ENCODE results near the gene SORCS2.
"Not testable (repeated sequence)": the region's sequence is repeated elsewhere in the genome, so short reads cannot be mapped to it uniquely, and the experiment has no call there.

SORCS2 gene

DNA sequence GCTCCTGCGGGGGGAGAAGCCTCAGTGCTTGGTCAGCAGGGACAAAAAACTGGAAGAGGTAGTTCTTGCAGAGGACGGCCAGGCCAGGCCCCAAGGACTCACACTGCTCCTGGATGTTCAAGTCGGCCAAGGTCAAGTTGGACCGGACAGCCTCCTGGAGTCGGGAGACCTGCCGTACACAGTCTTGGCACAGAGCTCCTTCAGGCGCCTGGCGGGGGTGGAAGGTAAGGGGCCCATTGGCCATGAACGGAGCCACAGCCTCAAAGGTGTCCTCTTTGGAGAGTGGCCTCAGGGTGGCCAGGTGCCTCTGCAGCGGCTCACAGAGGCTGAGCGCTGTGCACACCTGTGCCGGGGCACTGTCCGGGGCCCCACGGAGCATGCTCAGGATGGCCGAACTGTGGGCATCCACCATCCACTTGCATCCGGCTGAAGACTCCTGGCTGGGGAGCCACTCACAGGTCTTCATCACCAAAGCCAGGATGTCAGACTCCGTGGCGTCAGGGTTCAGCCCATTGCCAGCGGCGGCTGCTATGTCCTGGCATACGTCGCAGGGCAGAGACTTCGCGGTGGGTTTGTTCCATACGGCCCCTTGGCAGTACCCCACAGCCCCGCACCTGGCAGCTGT lies 241.9 kb downstream of the SORCS2 start:
- DNase-seq = no peak

DNA sequence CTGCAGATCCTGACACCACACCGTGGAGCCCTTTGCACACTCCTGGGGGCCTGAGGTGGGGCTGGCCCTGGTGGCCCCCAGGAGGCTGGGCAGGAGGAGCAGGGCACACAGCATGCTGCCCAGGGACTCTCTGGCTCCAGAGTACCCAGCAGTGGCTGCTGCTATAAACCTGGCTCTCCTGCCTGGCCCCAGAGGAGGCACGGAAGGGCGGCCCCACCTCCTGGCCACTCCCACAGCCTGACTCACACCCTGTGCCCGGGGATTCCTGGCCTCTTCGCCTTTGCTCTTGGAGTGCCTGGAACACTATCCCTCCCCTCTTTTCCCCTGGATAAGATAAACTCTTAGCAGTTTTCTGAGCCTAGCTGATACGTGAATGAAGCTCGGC lies 242.4 kb downstream of the SORCS2 start, which contains the start of gene PSAPL1:
PSAPL1 (minus strand) TSS at position 165 of the 385 bp plus-strand sequence; CDS start at position 114, 51 bp downstream.
- DNase-seq = peak; percentile 22 to 55 (median 33)

DNA sequence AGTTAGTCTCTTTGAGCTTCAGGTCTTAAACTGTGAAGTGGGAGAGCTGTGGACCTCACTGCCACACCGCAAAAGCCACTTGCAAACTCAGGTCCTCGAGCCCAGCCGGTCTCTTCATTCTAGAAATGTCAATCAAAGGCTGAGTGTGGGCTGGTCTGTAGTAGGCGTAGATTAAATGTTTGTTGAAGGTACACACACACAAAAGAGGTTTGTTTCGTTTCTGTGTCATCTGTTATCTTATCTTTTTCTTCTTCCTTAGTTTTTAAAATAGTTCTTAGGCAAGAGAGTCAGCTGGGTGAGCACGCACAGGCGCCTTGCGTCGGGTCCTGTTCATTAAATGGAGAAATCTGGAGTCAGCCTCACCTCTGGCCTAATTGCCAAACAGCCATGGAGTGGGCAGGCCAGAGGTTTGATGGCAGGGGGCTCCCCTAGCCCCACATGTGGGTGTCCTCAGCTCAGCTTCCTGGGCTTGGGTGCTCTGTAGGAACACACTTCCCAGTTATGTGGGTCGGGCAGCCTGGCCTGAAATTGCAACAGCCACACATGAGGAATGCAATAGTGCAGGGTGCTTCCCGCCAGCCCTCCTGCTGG lies 243.2 kb downstream of the SORCS2 start:
- DNase-seq = peak; percentile 9 to 41 (median 25)

DNA sequence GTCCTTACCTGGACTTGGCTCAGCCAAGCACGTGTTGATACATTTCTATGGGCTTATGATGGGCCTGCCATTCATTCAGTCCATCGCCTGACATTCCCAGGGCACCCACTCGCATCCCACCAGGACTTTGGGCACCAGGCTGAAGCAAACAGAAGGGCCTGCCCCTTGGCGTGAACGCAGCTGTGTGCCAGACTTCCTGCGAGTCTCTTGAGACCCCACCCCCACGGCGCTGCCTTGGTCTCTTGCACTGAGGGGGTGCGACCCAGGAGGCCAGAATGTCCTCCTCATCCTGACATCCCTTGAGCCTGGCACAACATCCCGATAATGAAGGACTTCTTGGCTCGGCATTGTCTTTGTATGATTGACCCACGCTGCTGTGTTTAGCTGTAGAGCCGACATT lies 243.9 kb downstream of the SORCS2 start:
- DNase-seq = no peak

DNA sequence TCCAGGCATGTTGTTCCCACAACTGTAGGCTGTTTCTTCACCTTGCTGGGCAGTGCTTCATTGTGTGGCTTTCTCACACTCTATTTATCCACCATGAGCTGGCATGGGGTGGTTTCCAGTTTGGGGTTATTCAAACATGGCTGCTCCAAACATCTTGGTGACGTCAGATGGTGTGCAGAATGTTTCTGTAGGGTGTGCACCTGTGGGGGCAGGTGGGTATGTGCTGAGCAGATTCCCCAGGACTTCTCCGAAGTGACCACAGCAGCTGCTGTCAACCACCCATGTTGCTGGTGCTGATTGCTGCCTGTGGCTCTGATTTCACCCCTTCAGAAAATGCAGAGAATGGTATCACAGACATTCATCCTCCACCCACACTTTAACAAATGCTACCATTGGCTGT lies 247.4 kb downstream of the SORCS2 start:
- no peak for DNase-seq

DNA sequence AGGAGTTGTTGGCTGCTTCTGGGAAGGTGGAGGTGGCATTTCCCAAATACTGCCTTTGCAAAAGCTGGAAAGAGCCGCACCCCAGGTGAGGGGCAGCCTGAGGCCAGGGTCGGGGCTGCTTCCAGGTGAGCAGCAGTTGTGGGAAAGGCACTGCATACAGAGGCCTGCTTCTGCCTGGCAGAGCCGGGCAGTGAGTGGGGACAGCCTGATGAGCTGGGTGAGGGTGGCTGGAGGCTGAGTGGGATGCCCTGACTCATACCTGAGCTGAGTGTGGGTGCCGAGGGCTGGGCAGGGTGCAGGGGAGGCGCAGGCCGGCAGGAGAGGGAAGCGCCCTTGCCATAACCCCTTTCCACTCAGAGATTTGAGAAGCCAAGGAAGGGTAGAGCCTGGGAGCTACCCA lies 248.9 kb downstream of the SORCS2 start:
- no peak for DNase-seq

DNA sequence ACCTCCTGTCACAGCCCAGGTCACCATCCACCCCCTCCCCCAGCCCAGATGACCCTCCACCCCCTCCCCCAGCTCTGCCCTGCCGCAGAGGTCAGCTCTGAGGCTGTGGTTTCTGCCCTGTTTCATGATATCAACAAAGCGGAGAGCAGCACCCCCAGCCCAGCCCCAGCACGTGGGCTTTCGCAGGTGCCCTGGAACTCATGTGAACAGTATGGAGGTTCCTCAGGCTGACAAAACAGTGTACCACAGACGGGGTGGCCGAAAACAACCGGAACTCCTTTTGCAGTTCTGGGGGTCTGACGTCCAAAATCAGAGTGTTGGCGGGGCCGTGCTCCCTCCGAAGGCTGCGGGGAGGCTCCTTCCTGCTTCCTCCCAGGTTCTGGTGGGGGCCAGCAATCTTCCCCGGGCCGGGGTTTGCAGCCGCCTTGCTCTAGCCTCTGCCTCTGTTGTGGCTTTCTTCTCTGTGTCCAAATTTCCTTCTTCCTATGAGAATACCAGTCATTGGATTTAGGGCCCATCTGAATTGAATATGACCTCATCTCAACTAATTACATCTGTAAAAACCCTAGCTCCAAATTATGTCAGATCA lies 250.3 kb downstream of the SORCS2 start:
- DNase-seq = no peak

DNA sequence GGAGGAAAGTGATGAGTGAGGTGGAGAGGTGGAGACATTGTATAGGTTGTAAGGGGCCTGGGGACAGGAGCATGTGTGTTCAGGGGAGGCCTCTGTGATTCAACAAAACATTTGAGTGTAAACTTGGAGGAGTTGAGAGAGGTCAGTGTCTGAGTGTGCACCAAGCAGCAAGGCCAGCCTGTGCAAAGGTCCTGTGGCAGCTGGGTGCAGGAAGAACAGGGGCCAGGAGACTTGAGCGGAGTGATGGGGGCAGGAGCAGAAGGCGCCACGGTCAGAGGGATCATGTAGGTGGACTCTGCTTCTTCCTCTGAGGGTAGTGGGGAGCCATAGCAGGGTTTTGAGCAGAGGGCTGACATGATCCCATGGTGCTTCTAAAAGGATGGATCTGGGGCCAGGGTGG lies 252.0 kb downstream of the SORCS2 start:
- no peak for DNase-seq

DNA sequence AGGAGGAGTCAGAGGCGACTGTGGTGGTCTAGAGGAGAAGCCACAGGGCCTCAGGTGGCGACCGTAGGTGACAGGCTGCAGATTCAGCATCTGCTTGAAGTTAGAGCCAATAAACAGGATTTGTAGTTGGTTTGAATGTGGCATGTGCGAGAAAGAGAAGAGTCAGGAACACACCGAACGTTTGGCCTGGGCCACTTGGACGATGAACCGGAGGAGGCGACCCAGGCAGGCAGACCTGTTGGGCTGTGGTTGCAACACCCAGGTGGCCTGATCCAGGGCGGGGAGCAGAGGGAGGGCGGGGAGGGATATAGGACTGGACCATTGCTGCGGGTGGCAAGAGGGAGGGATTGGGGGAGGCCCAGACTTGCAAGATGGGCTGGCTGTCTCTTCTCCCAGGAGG lies 252.4 kb downstream of the SORCS2 start:
- no peak for DNase-seq

DNA sequence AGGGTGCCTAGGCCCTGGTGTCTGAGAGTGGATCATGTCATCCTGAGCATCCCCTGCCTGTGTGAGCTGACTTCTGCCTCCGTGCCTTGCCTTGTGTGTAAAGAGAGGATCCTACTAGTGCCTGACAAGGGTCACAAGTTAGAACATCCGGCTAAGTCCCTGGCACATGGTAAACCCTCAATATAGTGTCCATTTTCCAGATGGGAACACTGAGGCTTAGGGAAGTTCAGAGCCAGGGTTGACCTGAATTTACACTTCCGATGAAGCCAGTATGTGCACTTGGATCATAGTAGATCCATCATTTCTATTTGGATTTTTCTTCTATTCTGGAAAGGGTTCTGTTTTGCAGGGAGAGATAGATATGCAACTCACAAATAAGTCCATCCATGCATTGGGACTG lies 254.9 kb downstream of the SORCS2 start:
- DNase-seq = no peak

DNA sequence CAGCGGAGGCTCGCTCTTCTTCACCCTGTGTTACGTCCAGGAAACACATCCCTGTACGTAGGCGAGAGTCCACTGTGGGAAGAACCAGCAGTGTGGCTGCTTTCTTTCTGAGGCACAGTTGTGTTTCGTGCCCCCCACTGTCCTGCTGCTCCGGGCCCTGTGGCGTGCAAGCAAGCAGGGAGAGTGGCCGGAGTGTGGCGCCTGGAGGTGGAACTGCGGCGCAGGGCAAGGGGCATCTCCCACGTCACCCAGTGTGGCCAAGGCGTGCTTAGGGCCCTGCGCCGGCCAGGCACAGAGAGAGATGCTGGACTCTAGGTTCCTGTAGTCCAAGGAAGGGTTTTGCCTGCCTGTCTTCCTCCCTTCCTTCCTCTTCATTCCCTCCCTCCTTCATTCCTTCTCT lies 255.7 kb downstream of the SORCS2 start:
- no peak for DNase-seq

DNA sequence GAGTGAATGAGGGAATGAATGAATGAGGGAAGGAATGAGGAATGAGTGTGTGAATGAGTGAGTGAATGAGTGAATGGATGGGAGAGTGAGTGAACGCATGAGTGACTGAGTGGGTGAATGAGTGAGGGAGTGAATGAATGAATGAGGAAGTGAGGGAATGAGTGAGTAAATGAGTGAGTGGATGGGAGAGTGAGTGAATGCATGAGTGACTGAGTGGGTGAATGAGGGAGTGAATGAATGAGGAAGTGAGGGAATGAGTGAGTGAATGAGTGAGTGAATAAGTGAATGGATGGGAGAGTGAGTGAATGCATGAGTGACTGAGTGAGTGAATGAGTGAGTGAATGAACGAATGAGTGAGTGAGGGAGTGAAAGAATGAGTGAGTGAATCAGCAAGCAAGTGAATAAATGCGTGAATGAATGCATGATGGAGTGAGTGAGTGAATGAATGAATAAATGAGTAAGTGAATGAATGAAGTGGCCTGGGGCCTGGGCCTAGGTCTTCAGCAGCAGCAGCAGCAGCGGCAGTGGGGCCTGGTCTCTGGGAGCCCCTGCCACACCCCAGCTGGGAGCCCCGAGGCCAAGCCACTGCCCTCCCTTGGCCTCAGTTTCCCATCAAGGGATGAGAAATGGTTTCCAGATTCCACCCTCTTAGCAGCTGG lies 258.6 kb downstream of the SORCS2 start:
- DNase-seq = no peak

DNA sequence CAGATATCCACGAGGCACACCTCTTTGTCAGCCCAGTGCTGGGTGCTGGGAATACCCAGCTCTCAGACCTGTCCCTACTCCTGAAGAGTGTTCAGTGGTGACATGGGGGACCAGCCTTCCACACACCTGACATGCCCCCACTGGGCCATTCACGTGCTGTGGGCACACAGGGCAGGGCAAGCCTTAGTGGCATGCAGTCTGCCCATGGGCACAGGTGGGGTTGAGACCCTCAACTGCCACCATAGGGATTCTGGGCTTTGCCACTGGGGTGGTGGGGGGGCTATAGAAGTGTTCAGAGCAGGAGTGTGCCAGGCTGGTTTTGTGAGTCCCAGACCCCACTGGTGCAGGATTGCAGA lies 259.1 kb downstream of the SORCS2 start:
- DNase-seq = no peak

DNA sequence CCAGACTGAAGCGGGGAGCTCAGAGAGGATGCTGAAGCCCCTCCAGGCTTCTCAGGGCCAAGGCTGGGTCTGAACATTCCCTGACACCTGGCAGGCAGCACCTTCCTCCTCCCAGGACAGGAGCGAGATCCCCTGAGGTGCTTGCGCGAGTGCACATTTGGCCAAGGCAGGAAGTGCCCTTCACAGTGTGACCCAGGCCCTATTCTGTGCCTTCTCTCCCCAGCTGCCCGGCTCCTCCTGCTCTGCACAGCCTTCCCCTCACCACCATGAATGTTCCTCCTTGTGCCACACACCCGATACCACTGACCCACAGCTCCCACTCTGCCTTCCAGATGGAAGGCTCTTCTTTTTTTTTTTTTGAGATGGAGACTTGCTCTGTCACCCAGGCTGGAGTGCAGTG lies 259.5 kb downstream of the SORCS2 start:
- DNase-seq = no peak

DNA sequence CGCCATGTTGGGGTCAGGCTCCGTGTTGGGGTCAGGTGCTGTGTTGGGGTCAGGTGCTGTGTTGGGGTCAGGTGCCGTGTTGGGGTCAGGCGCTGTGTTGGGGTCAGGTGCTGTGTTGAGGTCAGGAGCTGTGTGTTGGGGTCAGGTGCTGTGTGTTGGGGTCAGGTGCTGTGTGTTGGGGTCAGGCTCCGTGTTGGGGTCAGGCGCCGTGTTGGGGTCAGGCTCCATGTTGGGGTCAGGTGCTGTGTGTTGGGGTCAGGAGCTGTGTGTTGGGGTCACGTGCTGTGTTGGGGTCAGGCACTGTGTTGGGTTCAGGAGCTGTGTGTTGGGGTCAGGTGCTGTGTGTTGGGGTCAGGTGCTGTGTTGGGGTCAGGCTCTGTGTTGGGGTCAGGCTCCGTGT lies 260.5 kb downstream of the SORCS2 start:
- DNase-seq = not testable (repeated sequence)

DNA sequence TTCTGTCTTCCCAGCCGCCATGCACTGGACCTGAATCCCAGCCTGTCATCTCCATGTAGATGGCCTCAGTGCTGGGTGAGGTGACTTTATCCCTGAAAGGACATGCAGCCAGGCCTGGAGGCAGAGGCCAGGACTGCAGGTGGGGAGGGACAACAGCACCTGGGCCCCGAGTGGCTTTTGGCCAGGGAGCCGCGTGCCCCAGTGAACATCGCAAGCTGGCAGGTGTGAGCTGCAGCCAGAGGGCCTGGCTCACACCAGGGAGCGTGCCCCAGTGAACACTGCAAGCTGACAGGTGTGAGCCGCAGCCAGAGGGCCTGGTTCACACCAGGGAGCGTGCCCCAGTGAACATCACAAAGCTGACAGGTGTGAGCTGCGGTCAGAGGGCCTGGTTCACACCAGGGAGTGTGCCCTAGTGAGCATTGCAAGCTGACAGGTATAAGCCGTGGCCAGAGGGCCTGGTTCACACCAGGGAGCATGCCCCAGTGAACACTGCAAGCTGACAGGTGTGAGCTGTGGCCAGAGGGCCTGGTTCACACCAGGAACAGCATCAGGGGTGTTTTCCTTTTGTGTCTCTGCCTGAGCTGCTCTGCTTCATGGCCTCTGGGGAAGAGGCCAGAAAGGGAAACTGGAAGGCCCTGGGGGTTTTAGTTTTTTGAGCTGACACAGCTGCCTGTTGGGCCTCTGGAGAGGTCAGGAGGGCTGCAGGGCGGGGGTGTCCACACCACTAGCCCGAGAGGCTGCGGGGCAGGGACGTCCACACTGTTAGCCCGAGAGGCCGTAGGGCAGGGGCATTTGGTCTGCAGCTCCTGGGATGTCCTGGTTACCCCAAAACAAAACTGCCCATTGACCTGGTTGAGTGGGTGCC lies 265.1 kb downstream of the SORCS2 start:
- DNase-seq = no peak

DNA sequence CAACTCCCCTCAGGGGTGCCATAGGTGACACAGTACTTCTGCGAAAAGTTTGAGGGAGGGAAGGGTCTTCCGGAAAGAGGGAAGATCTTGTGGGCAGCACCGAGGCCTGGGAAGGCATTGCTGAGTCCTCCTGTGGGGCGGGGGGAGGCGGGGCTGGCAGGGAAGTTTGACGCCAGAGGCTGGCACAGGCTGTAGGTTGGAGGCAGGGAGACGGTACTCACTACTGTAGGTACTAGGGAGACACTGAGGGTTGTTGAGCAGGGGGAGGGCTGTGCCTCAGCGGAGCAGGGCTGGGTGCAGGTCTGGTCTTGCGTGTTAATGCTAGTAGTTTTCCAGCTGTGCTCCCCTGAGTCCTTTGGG lies 265.7 kb downstream of the SORCS2 start:
- no peak for DNase-seq

DNA sequence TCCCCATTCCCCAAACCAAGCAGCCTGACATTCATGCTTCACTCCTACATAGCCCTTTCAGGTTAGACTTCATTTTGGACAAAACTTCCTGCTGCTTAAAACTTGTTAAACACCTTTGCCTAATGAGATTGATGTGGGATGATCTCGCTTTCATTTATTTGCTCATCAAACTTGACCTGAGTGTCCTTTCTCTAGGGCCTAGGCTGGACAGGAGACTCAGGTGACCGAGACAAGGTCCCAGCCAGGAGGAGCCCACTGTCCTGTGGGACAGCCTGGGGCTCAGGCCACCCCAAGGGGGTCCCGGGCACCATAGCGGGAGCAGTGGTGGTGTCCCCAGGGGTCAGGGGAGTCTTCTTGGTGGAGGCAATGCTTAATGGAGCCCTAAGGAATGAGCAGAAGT lies 266.1 kb downstream of the SORCS2 start:
- no peak for DNase-seq

DNA sequence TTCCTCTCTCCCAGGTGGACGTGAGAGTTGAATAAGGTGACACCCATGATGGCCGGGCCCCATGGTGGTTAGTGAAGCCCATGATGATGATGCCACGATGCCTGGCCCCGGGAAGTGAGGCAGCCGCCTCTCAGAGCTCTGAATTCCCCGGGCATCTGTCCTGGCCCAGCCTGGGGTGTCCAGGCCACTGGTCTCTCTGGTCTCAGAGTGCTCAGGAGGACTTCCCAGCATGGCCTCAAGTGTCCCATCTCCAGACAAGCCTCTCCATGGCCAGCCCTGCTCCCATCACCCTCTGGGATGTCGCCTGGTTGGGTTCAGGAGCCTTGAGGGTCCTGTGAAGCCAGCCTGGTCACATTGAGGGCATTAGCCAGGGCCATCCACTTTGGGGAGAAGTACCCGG lies 267.1 kb downstream of the SORCS2 start:
- DNase-seq = no peak

DNA sequence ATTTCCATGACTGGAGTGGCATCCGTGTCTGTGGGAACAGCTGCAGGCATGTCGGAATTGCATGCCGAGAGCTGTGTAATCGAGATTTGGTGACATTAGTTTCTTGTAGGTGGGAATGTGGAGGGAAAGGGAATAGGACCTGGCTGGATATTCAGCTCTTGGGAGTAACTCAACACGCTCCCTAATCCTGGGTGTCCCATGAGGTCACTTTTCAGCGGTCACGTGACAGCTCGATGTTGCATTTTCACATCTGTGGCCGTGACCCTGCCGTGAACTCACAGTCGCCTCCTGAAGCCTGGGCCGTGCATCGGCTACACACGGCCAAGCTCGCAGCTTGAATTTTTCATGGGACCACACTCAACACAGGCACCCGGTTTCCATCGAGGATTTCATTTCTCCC lies 268.2 kb downstream of the SORCS2 start:
- no peak for DNase-seq

DNA sequence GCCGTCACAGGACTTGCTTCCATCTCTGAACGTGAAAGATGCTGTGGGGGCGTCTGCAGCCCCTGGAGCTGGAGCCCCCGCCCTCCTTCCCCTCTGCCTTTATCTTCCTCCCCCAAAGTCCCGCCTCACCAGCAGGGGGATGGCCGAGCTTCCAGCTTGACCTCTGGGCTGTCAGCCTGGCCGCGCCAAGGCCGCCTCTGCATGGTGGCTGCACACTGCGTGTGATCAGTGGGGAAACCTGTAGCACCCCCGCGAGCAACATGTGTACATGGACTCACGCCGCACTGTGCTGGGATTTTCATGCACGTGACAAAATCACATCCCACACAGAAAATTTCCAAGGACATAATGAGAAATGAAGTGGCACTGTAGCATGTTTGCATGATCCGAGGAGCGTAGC lies 268.9 kb downstream of the SORCS2 start:
- no peak for DNase-seq

DNA sequence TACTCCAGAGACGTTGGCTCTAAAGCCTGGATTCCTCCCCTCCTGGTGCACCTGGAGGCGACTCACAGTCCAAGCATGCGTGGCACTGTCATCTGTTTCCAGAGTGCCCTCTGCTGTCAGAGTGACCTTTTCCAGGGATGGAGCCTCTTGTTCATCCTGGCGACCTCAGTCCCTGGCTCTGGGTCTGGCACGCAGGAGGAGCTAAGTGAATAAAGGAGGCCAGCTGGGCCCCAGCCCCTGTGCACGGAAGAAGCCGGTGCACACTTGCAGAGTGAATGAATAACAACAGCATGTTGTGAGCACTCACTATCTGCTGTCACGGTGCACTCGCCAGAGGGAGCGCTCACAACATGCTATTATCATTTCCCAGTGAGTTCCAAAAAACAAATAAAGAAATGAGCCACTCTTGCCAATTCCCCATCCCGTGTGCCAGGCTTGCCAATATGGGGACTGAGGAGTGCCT lies 270.2 kb downstream of the SORCS2 start:
- DNase-seq = no peak

DNA sequence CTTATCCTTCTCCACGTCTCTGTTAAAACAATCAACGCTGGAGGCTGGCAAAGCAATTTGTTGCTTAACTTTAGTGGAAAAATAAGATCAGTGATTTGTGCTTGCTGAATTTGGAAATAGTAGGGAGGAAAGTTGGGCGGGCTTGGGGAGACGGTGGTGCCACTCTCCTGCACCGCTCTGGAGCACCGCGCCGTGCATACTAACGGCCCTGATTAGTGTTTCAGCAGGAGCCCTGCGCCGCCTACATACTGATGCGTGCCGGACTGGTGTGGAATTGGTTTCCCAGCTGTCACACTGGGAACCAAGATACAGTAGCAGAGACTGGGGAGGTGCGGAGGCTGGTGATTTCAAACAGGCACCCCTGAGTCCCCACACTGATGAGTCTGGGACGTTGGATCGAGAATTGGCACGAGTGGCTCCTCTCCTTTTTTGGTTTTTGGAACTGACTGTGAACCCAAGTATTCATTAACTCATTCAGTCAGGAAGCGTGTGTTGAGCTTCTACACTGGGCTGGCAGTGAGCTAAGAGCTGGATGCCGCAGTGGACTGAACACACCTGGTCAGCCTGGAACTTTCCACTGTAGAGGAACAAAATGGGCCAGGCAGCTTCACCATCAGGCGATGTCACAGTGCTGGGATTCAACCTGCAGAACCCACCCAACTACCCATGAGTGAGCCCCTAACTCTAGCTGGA lies 271.4 kb downstream of the SORCS2 start:
- no peak for DNase-seq

Data from suppressor macrophage treated with lipopolysaccharide for 1 hour (primary cell).